SH-SY5Y (cell line): ENCODE data around the gene JAGN1.

Source experiments
- GATA2 ChIP-seq: IDR thresholded peaks from 2 replicates; pipeline ENCODE4 v1.6.1; 2011; ENCODE audit warnings: mild to moderate bottlenecking, low read depth, low read length
- GATA3 ChIP-seq: IDR thresholded peaks from 2 replicates; pipeline ENCODE4 v1.6.1; 2011; ENCODE audit warnings: low read depth, mild to moderate bottlenecking, low read length, moderate library complexity

GRCh38 chr3:9909221-9910013 is 19.0 kb downstream of the JAGN1 start:
- no peak for TF ChIP-seq GATA2
- TF ChIP-seq GATA3, result no peak
